Fibroblast of lung (primary cell): Measurements from ENCODE around the gene GALNT18.

Experiments used
- EZH2 ChIP-seq: IDR thresholded peaks from 2 replicates; pipeline ENCODE4 v1.5.1; 2012; ENCODE audit warnings: low read length, control low read depth, mild to moderate bottlenecking; ENCODE audit errors: missing control alignments
- TF ChIP-seq, protein P1 (sequence below), 2 donors: IDR thresholded peaks in 1 of 2; conservative IDR thresholded peaks in 1 of 2; 1 replicate in 1 of 2; 2 replicates in 1 of 2; pipeline ENCODE4 v1.5.1; 2011 to 2012; ENCODE audit warnings: low read length in 2 of 2, control low read depth in 1 of 2, inconsistent platforms in 1 of 2, low read depth in 1 of 2, mild to moderate bottlenecking in 1 of 2

DNA sequence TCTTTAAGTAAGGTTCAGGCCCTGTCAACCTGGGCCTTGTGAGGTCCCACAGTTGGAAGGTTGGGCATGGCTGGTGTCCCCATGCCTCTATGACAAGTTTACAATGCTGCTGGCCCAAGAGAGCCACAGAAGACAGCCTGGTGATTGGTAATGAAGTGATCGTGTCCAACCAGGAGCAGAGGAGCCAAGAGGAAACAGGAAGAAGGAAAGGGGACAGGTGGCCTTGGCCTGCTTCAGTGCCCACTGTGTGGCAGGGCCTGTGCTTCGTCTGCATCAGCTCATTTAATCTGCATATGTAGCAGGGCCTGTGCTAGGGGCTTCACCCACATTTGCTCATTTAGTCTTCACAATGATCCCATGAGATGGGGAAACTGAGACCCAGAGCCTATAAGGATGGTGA lies 226.7 kb downstream of the GALNT18 start:
- TF ChIP-seq, protein P1, sequence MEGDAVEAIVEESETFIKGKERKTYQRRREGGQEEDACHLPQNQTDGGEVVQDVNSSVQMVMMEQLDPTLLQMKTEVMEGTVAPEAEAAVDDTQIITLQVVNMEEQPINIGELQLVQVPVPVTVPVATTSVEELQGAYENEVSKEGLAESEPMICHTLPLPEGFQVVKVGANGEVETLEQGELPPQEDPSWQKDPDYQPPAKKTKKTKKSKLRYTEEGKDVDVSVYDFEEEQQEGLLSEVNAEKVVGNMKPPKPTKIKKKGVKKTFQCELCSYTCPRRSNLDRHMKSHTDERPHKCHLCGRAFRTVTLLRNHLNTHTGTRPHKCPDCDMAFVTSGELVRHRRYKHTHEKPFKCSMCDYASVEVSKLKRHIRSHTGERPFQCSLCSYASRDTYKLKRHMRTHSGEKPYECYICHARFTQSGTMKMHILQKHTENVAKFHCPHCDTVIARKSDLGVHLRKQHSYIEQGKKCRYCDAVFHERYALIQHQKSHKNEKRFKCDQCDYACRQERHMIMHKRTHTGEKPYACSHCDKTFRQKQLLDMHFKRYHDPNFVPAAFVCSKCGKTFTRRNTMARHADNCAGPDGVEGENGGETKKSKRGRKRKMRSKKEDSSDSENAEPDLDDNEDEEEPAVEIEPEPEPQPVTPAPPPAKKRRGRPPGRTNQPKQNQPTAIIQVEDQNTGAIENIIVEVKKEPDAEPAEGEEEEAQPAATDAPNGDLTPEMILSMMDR (conservative IDR thresholded peaks at IDR 0.05 in 1 of 2, IDR thresholded peaks at IDR 0.05 in 1 of 2; ENCODE audit: low read depth in 1 of 2, low read length in 2 of 2), result no peak
- TF ChIP-seq EZH2, result no peak
